Activated CD4-positive, alpha-beta T cell treated with anti-CD3 and anti-CD28 coated beads for 24 hours (primary cell): ENCODE data around the gene NANOS2.
"Not testable (repeated sequence)": the region's sequence is repeated elsewhere in the genome, so short reads cannot be mapped to it uniquely, and the experiment has no call there.

ENCODE experiments used
- DNase-seq, 2 donors: peaks; one replicate each; pipeline ENCODE4 v3.0.0-alpha.2; 2020; ENCODE audit warnings: low read depth in 2 of 2

NANOS2 gene

GRCh38 chr19:45874620-45874966, 40.0 kb downstream of the NANOS2 start:
- no peak for DNase-seq

DNA sequence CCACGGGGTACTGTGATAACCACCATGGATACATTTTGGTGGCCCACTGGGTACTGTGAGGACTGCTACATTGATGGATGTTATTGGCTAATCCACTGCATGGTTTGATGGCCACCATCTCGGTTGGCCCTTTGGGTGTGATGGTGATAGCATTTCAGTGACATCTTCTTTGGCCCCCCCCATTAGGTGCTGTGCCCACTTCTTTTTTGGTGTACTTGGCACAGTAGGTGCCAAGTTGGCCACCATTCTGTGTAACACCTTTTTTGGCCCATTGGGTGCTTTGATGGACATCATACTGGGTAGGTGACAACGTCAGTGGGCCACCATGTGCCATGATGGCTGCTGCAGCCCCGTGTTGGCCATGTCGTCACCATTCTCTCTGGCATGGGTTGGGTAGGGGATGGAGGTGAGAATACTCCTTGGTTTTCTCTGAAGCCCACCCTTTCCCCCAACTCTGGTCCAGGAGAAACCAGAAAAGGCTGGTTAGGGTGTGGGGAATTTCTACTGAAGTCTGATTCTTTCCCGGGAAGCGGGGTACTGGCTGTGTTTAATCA, 41.3 kb downstream of the NANOS2 start:
- no peak for DNase-seq

- DNase-seq = no peak
These were observed 42.3 kb downstream of the NANOS2 start for GRCh38 chr19:45872095-45872919.

DNA sequence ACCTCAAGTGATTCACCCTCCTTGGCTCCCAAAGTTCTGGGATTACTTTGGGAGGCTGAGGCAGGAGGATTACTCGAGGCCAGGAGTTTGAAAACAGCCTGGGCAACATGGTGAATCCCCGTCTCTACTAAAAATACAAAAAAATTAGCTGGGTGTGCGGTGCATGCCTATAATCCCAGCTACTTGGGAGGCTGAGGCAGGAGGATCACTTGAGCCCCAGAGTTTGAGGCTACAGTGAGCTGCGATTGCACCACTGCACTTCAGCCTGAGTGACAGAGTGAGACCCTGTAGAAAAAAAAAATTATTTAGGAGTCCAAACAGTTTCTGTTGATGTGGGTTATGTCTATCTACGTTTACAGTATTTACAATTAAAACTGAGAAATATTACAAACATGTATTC, 43.8 kb downstream of the NANOS2 start:
- no peak for DNase-seq

GRCh38 chr19:45867241-45867640, 47.3 kb downstream of the NANOS2 start:
- not testable (repeated sequence) for DNase-seq

- DNase-seq = no peak
These were observed 48.0 kb downstream of the NANOS2 start for GRCh38 chr19:45866400-45867176.

GRCh38 chr19:45865269-45865948, 49.2 kb downstream of the NANOS2 start:
- no peak for DNase-seq

GRCh38 chr19:45864629-45865082, 49.9 kb downstream of the NANOS2 start:
- no peak for DNase-seq

GRCh38 chr19:45863840-45864628, 50.5 kb downstream of the NANOS2 start, which contains the start of gene FOXA3:
Gene FOXA3, plus strand, starts transcription at chr19:45864326. Its CDS starts 131 bp downstream, at chr19:45864457.
- no peak for DNase-seq

DNA sequence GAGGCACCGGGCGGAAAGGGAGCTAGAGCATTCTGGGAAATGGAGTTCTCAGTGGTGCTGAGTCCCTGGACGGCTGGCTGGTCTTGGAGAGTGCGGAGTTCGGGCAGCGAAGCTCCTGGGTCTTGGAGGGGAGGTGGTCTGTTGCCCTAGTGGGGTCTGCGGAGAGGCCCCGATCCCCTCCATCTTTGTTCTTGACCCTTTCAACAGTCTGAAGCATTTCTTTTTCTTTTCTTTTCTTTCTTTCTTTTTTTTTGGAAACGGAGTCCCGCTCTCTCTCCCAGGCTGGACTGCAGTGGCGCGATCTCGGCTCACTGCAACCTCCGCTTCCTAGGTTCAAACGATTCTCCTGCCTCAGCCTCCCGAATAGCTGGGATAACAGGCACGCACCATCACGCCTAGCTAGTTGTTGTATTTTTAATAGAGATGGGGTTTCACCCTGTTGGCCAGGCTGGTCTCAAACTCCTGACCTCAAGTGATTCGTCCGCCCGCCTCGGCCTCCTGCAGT, 51.2 kb downstream of the NANOS2 start:
- DNase-seq = no peak
